NCI-H1417 (cell line): ENCODE results near the gene FCGR1A.
"Not testable (repeated sequence)": the region's sequence is repeated elsewhere in the genome, so short reads cannot be mapped to it uniquely, and the experiment has no call there.

Experiments used
- DNase-seq, 3 experiments: peaks; one replicate each; lab custom pipeline; 2025; lab: John Stamatoyannopoulos, UW

The FCGR1A gene

DNA sequence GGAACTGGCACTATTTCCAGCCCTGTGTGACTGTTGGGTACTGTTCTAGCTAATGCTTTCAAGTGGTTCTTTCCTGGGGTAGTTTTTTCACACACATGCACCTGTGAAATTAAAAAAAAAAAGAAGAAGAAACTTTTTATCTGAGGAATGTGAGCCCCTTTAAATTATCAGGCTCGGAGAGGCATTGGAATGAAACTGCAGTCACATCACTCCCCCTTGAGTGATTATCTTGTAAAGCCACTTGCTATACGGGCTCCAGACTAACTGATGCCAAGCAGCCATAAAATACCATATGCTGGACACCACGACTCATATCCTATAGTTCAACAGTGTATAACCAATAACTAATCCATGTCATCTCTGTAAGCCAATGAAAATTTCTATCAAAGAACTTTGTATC is 5.4 kb upstream of the FCGR1A start:
- not testable (repeated sequence) for DNase-seq

DNA sequence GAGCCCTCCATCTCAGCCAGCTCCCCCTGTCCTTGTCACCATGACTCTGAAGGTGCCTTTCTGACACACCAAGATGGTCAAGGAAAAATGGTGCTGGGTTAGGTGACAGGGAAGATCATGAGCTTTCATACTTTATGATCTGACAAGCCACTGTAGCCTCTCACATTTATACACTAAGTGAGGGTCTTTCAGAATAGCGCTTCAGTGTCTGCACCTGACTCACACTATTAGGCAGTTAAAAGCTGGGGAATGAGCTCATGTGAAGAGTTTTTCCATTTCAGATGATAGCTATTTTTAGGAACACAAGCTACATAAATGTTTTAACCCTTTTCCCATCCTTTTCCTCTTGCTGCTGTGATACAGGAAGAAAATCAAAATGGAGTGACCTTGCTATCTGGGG is 4.2 kb upstream of the FCGR1A start:
- DNase-seq: not testable (repeated sequence)

DNA sequence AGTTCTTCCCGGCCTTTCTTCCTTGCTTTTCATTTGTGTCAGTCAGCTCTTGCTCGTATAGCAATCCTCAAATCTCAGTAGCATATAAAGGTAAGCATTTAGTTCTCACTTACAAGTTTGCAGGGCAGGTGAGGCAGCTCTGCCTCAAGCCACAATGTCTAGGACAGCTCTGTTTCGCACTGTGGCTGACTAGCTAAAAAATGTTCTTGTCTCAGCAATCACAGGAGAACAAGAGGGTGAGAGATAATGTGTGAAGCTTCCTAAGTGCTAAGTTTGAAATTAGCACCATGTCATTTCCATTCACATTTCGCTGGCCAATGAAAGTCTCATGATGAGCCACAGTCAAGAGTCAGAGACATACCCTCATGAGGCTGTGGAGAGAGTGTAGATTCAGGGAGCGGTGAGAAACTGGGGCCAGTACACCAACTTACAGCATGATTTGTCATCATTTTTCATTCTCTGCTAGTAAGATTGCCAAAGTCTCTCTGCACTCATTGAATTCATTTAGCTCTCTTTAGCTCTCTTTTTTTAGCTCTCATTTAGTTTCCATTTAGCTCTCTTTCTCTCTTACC is 995 bp upstream of the FCGR1A start:
- DNase-seq: not testable (repeated sequence)

DNA sequence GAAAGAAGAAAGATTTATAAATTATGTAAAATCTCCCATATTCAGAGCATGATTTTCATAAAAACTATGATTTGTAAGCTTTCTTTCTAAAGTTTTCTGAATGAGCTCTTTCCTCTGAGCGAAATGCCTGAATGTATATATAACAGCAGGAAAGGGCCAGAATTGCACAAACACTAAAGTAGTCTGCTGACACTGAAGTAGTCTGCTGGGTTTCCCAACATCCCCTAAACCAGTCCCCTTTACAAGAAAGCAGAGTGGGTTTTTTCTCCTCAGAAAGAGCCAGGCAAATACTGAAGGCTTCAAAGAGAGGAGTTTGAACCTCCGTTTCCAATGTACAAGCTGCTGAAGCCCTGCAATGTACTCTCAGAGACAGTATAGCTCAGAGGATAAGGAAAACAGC is 795 bp downstream of the FCGR1A start:
- not testable (repeated sequence) for DNase-seq

DNA sequence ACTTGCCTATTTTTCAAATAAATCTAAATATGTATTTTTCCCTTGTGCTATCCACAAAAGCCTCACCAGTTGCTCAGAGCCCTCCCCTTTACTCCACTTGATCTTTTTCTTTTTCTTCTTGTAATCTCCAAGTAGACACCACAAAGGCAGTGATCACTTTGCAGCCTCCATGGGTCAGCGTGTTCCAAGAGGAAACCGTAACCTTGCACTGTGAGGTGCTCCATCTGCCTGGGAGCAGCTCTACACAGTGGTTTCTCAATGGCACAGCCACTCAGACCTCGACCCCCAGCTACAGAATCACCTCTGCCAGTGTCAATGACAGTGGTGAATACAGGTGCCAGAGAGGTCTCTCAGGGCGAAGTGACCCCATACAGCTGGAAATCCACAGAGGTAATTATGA is 1.4 kb downstream of the FCGR1A start:
- not testable (repeated sequence) for DNase-seq

DNA sequence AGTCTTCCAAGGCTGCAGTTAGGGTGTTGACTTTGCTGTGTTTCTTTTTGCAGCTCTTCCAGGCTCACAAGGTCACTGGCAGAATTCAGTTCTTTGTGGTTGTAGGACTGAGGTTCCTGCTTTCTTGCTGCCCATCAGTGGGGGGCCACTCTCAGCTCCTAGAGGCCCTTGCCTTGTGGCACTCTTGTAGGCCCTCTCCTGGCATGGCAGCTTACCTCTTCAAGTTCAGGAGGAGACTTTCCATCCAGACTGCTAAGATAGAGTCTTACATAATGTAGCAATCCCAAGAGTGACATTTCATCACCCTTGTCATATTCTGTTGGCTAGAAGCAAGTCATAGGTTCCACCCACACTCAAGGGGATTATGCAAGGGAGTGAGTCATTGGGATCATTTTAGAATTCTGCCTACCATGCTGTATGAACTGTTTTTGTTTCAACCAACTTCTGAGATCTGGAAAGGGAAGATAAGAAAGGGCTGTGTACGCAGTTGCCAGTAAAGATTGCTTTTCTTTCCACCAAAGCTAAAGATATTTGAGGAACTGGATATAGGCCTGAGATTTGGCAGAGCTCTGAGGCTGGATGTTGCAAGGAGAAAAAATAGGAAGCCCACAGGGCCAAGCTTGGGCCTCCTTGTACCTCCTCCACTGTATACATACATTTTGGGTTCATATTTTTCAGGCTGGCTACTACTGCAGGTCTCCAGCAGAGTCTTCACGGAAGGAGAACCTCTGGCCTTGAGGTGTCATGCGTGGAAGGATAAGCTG is 5.4 kb downstream of the FCGR1A start:
- not testable (repeated sequence) for DNase-seq

DNA sequence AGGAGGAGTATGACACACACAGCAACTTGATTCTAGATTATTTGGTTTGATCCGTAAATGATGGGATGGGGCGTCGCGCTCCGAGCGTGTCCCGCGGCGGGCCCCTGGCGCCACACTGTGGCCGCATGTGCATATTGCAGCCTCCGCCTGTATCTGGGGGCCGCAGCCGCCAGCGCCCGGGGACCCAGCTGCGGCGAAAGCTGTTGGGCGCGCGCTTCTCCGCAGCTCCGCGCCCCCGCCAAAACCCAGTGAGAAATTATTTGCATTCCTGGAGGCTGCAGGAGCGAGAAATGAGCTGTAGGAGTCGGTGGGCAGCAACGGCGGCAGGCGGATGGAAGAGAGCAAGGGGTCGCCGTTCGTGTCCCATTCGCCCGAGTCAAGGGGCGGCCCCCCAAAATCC is 10.0 kb downstream of the FCGR1A start:
- peak; percentile 62 to 75 (median 66) for DNase-seq

DNA sequence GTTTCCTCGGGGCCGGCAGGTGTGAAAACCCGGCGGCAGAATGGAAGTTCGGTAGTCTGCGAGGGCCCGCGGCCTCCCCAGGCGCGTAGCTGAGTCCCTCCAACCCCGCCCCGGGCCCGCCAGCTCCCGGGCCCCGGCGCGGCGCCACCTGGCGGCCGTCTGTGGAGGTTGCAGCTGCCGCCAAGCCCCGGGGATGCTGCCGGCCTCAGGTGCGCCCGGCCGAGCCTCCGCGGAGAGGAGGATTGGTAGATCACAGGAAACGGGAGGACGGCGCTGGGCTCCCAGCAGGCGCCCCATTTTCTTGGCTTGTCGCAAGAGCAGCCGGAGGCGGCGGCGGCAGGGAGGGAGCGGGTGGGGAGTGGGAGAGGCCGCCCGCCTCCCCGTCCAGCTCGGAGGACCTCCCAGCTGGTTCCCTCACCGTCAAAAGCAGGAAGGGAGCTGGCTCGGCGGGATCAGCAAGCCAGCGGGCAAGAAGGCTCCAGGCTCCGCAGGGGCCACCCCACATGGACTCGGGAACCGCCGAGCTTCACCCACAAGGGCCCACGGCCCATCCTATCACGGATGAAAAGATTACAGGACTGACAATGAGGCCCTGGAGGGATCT is 10.5 kb downstream of the FCGR1A start:
- peak; percentile 86 to 89 (median 88) for DNase-seq

DNA sequence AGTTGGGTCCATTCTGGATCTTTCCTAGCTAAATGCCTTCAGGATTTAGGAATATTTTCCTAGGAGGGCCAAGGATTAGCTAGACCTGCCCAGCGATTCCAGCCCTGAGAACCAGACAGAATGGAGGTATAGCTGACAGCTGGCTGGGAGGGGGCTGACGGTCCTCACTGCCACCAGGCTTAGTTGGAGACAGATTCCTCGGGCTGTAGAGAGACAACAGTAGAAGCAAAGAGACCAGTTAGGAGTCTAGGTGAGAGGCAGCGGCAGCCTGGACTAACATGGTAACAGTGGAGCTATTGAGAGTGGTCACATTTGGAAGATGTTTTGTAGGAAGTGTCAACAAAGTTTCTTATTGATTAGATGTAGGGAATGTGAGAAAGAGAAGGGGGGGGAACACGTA is 11.4 kb downstream of the FCGR1A start:
- DNase-seq: not testable (repeated sequence)

DNA sequence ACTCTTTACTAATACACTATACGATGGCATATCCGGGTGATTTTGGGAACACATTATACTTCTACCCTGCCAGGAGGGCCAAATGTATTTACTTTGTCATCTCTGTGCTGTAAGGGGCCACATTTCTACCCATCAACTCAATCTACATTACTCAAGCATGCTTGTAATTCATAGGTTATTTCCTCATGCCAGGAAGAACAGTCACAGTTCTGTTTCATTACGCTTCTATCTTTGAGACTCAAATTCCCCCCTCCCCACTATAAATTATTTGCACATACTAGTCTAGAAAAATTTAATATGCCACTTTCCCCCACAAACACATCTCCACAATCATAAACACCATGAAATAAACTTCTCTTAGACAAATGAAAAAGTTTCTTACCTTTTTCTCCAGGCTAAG is 19.1 kb downstream of the FCGR1A start:
- DNase-seq: not testable (repeated sequence)

DNA sequence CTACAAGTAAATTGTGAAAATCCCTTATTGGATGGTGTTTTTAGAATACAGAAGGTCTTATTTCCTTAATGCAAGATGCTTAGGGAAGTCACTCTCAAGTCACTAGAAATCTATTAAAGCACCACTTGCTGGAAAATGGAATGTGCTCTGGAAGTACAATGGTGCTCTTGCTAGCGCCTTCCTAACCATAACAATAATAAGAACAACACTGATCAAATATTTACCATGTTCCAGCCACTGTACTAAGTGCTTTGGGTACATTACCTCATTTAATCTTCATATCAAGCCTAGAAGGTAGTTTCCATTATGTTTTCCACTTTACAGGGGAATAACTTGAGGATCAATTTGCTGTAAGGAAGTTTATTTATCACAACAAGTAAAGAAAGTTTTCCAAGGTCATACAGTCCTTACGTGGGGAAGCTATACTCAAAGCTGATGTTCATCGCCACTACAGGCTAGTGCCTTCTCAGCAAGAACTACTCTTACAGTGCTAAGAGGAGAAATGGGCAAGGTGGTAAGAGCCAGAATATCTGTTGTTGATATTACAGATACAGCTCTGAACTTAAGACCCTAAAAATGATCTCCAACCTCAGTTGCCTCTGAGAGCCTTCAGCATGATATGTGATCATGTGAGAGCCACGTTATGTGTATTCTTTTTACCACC is 22.1 kb downstream of the FCGR1A start:
- not testable (repeated sequence) for DNase-seq

DNA sequence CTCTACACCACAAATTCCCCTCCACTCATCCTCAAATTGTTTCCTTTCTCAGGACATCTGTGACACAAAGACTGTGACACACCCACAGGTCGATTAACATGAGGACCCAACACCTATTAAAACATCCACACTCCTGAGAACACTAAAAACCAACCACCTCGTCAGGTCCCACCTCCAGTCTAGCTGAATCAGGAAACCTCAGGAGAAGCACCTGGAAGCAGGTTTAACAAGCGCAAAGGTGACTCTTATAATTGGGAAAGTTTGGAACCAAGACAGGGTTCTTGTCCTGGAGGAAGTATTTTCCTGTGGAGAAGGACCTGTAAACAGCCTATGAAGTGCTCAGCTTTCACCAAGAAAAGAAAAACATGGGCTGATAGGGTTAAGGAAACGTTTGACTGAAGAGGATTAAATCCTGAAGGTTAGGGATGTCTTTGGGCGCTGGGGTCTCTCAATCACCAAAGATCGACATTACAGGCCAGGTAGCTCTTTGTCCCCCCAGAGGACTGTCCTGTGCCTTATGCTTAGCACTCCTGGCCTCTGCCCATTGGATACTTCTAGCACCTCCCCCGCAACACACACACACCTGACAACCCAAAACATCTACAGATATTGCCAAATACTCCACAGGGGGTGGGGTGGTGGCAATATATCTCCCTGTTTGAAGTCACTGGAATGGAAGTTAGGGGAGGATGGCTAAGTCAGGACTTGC is 28.4 kb downstream of the FCGR1A start:
- DNase-seq: peak in 2 of 3 experiments; percentile 14 to 33

DNA sequence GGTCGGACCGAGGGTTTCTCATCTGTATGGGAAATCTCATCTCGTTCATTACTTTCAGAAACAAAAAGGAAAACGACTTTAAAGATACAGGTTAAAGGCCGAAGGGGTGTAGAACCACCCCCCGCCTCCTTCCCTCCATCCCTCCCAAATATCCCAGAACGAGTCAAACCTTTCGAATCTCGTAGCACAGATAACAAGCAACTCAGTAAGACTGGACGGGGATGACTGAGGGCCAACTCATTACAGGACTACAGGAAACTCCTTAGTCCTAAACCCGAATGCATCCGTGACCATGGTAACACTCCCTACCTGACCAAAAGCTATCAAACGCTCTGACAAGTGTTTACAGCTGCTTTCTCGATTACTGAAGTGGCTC is 29.0 kb downstream of the FCGR1A start:
- DNase-seq: peak in 1 of 3 experiments; percentile 31

DNA sequence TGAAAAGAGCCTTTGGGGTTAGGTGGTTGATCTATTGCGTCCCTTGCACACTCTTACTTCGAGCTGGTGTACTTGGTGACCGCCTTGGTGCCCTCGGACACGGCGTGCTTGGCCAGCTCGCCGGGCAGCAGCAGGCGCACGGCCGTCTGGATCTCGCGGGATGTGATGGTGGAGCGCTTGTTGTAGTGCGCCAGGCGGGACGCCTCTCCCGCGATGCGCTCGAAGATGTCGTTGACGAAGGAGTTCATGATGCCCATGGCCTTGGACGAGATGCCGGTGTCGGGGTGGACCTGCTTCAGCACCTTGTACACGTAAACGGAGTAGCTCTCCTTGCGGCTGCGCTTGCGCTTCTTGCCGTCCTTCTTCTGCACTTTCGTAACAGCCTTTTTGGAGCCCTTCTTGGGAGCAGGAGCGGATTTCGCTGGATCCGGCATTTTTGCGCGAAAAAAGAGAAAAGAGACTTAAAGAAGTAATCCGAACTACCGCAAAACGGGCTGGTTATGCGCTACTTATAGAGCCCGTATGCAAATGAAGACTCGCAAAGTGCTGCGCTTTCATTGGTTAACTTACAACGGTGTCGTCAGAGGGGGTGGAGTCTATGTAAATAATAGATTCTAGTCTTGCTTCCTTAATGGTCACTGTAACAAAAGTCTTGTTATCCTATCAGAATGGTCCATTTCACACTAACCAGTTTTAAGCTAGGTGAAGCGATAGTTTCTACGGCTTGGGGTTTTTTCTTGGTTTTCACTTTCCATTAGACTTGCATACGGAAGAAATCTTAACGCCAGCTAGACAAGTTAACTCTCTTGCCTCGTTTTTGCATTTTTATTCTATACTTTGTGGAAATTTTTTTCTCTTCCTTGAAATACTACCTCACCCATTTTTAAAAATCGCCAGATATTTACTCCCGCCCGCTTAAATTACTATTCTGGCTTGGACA is 29.7 kb downstream of the FCGR1A start:
- peak; percentile 89 to 99 (median 97) for DNase-seq

DNA sequence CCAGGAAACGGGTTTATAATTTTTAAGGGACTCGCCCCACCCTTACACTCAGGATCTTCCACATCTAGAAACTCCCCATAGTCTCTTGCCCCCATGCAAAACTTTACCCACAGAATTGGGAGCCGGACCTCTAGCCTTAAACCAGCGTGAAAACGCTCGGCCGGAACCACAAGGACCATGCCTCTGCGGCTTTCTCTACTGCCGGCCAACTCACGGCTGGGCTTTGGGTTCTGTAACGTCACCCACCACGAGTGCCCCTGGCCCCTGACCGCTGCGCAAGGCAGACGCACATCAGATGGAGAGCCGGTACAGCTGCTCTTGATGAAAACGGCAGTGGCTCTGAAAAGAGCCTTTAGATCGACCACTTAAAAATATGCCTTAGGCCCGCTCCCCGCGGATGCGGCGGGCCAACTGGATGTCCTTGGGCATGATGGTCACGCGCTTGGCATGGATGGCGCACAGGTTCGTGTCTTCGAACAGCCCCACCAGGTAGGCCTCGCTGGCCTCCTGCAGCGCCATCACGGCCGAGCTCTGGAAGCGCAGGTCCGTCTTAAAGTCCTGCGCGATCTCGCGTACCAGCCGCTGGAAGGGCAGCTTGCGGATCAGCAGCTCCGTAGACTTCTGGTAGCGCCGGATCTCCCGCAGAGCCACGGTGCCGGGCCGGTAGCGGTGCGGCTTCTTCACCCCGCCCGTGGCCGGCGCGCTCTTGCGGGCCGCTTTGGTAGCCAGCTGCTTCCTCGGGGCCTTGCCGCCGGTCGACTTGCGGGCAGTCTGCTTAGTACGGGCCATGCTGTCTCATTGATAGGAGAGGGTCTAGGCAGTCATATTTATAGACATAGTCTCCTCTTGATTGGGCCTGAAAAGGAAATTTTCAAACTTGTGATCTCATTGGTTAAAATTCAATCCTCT is 30.7 kb downstream of the FCGR1A start:
- DNase-seq: peak; percentile 69 to 91 (median 89)

DNA sequence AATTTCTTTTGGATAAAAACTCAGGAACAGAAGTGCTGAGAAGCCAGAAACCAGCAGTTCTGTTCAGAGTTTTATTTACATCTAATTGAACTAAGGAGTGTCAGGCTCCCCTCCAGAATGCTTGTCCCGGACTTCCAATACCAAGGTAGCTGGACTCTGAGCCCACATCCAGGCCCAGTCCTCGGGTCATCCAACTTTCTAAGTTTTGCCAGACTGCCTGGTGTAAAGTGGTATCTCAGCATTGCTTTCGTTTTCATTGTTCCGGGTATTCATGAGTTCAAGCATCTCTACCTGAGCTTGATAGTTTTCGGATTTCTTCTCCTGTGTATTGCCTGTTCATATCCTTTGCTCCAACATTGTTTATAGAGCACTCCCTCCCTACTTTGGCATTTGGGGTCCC is 37.9 kb downstream of the FCGR1A start:
- not testable (repeated sequence) for DNase-seq

DNA sequence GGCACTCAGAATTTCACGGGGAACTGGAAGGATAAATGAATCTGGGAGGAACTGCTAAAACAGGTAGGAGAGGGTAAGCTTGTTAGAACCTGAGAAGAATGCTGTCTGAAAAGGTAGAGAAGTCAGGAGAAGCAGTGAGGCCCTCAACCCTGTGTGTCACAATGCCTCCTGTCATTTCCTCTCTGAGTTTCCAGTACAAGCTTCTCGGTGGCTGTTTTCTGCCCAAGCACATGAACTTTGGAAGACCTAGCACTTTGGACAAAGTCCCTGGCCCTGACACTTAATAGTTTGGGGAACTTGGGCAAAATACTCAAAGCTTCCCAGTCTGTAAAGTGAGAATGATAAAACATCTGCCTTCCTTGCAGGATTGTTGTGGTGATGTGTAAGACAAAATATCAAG is 44.1 kb downstream of the FCGR1A start:
- not testable (repeated sequence) for DNase-seq

DNA sequence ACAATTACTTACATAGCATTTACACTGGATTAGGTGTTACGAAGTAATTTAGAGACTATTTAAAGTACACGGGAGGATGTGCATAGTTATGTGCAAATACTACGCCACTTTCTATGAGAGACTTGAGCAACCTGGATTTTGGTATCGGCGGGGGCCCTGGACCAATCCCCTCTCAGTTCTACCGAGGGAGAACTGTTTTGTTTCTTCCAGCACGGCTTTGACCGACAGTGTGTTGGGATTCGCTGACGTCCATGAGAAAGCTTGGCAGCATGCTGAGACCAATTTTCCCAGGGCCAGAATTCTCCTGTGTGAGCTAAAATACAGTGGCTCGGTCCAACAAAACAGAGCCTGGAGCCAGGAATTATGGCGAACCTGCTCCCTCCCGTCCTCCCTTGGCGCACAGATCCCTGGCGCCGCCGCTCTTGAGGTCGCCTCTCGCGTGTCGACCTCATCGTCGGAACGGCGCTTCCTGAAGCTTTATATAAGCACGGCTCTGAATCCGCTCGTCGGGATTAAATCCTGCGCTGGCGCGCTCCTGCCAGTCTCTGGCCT is 49.3 kb downstream of the FCGR1A start:
- not testable (repeated sequence) for DNase-seq

DNA sequence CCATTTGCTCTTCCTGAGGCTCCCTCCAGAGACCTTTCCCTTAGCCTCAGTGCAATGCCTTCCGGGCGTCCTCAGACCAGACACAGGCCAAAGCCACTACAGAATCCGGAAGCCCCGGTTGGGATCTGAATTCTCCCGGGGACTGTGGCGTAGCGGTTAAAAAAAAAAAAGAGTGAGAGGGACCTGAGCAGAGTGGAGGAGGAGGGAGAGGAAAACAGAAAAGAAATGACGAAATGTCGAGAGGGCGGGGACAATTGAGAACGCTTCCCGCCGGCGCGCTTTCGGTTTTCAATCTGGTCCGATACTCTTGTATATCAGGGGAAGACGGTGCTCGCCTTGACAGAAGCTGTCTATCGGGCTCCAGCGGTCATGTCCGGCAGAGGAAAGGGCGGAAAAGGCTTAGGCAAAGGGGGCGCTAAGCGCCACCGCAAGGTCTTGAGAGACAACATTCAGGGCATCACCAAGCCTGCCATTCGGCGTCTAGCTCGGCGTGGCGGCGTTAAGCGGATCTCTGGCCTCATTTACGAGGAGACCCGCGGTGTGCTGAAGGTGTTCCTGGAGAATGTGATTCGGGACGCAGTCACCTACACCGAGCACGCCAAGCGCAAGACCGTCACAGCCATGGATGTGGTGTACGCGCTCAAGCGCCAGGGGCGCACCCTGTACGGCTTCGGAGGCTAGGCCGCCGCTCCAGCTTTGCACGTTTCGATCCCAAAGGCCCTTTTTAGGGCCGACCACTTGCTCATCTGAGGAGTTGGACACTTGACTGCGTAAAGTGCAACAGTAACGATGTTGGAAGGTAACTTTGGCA is 50.0 kb downstream of the FCGR1A start:
- not testable (repeated sequence) for DNase-seq
